NCI-H2171 (cell line): ENCODE measurements around the gene HP.

Source experiments
- DNase-seq: peaks from one replicate; lab custom pipeline; 2025; lab: John Stamatoyannopoulos, UW

HP gene

DNA sequence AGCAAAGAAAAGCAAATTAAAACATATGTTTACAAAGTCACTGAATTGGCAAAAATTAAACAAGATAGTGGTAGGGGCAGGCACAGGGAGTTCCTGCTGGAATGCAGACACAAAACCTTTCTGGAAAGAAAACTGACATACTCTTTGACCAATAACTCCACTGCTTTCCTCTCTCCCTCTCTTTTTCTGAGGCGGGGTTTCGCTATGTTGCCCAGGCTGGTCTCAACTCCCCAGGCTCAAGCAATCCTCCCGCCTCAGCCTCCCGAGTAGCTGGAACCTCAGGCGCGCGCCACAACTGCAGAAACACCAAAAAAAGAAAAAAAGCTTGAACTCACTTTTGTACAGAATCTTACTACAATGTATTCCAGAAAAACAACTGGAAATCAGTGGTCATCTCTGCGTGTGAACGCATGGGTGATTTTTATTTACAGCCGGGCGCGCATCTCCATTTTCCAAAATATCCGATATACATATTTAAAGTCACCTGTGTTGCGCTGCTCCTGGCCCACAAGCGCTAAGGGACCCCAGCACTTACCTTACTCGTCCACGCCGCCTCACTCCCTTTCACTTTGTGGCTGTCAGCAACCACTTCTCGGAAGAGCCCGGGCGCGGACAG lies 38.6 kb downstream of the HP start:
- no peak for DNase-seq

DNA sequence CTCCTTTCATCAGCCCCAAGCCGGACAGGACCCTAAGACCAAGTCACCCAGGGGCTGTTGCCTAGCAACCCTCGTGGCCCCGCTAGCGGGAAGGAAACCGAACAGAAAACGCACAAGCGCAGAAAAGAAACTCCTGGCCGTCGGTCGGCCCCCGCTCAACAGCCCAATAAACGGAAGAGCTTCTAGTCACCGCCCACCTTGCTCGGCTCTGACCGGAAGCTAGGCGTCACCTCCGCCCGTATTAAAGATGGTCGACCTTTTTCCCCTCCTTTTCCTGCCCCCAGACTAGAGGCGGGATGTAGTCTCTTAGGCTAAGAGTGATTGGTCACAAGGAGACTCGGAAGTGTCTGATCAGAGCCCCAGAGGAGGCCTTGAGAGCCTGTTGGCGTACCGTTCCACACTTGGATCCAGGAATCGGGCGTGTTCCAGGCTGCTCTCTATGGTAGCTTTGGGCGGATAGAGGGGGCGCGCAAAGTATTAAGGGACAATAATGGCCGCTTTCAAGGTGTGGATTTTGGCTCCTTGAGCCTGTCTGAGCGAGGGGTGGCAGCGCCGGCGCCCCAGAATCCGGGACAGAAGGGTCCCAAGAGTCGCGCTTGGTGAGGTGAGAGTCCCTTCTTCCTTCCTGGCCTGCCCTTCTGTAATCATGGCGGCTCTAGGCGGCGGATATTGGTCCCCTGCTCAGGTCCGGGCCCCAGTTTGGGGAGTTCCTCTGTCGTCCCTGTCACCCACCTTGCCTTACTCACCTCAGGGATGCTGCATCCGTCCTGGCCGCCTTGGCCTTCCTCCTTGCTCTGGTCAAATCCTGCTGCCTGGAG lies 39.4 kb downstream of the HP start, which contains the start of the genes DHX38 and TXNL4B:
DHX38 (plus strand) TSS at position 400 of the 818 bp plus-strand sequence. CDS start 2,311 bp downstream, outside the sequence.
TXNL4B (minus strand) TSS at position 173 of the 818 bp plus-strand sequence. CDS start 2,871 bp downstream, outside the sequence.
- DNase-seq, result peak; percentile 97

DNA sequence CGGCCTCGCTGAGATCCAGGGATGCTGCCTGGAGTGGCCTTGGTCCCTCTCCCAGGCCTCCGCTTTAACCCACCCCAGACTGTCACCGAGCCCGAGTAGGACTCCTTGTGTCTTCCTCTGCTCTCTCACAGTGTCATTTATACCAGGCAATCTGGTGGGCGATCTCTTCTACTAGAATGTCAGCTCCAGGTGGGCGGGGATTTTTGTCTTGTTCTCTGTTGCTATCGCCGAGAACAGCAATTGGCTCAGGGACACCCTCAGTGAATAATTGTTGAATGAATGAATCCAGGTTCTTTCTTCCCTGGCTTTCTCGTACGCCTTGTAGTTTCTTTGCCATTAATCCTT lies 39.9 kb downstream of the HP start:
- DNase-seq, result no peak

DNA sequence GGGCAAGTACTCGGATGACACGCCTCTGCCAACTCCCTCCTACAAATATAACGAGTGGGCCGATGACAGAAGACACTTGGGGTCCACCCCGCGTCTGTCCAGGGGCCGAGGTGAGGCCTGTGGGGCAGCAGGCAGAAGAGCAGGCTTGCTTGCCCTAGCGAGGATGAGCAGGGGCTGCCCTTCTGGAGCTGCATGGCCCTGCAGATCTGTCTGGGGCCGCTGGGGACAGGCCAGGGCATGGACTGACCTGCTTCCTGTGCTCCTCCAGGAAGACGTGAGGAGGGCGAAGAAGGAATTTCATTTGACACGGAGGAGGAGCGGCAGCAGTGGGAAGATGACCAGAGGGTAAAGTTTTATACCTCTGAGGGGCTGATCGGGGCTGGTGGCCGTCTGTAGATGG lies 44.6 kb downstream of the HP start:
- DNase-seq, result no peak

DNA sequence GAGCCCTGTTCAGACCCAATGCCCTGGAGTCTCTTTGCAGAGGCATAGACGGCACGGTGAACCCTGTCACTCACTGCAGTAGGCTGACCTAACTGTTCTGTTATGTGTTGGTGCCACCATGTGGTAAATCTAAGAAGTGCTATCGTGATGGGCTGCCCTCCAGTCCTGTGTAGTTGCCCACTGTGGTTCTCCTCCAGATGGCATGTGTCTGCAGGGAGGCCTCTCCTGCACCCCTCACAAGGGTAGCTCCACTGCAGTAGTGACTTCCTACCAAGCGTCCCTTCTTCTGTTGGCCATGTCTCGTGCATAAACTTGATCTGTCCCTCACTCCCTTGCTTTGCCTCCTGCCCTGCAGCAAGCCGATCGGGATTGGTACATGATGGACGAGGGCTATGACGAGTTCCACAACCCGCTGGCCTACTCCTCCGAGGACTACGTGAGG lies 45.1 kb downstream of the HP start:
- DNase-seq, result peak; percentile 4

DNA sequence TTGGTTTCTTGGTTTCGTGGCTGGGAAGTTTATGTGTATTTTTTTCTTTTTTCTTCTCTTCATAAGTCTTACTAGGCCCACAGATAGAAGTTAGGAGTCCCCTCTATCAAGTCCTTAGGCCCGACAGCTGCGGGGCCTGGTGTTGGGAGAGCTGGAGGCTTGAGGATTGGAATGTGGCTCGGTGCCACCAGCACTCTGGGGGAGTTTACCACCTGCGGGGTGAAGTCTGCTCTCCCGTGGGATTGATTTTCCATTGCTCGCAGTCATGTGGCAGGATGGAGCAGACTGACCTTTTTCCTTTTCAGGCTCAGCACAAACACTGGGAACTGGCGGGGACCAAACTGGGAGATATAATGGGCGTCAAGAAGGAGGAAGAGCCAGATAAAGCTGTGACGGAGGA lies 46.9 kb downstream of the HP start:
- DNase-seq, result no peak

DNA sequence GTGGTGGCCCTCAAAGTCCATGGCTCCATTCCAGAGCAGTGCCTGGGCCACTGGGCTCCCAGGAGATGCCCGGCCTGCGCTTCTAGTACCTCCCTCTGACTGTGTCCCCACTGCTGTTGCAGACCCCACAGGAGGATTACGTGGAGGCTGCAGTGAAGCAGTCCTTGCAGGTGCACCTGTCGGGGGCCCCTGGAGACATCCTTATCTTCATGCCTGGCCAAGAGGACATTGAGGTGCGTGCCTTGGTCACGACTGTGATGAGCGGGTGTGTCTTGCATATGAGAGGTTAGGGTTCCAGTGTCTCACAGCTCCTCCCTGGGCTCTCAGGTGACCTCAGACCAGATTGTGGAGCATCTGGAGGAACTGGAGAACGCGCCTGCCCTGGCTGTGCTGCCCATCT lies 50.6 kb downstream of the HP start:
- no peak for DNase-seq

DNA sequence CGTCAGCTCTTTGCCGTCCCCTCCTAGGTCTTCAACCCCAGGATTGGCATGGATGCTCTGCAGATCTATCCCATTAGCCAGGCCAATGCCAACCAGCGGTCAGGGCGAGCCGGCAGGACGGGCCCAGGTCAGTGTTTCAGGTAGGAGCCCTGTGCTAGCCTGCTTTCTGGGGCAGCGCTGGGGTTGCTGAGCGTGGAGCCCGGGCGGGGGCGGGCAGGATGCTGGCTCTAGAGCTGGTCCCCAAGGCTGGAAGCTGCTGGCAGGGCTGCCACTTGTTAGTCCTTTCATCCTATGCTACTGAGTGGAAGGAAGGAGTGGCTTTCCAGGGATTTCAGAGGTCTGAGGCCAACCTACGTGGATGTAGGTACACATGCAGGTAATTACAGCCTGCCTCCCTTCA lies 51.7 kb downstream of the HP start:
- no peak for DNase-seq

DNA sequence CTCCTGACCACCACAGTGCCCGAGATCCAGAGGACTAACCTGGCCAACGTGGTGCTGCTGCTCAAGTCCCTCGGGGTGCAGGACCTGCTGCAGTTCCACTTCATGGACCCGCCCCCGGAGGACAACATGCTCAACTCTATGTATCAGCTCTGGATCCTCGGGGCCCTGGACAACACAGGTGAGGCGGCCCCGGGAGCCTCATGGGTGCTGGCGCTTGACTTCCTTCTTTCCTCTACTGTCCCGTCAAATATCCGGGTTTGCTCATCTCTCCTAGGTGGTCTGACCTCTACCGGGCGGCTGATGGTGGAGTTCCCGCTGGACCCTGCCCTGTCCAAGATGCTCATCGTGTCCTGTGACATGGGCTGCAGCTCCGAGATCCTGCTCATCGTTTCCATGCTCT lies 53.1 kb downstream of the HP start:
- DNase-seq, result no peak

DNA sequence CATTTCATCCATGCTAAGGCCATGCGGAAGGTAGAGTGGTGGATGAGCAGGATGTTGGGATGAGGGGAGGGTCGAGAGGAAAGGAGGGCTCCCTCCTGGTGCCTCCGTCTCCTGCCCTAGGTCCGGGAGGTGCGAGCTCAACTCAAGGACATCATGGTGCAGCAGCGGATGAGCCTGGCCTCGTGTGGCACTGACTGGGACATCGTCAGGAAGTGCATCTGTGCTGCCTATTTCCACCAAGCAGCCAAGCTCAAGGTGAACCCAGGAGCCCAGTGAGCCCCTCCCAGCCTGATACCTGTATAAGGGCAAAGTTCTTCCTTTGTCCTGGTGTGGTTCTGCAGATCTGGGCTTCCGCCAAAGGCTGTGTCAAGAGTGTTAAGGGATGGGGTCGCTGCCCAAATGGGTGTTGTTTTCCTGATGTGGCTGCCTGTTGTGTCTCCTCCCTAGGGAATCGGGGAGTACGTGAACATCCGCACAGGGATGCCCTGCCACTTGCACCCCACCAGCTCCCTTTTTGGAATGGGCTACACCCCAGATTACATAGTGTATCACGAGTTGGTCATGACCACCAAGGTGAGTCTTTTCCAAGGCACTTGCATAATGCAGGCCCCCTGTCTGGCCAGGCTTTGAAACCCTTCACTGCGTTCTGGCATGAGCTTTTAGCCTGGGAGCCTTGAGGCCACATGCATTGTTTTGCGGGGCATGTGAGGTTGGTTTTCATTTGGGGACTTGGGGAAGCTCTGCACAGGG lies 54.2 kb downstream of the HP start:
- DNase-seq, result no peak

DNA sequence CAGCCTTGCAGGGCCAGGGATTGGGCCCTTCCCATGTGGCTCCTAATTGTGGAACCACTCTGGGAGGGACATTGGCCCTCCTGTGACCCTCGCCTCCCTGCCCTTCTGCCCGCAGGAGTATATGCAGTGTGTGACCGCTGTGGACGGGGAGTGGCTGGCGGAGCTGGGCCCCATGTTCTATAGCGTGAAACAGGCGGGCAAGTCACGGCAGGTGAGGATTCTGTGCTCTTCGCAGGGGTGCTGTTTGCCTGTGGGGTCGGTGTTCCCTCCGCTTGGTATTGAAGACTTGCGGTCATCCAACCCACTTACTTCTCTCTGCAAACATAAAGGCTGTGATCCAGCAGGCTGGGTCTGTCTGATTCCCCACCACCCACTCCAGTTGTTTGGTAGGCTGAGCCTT lies 55.0 kb downstream of the HP start:
- DNase-seq, result no peak

DNA sequence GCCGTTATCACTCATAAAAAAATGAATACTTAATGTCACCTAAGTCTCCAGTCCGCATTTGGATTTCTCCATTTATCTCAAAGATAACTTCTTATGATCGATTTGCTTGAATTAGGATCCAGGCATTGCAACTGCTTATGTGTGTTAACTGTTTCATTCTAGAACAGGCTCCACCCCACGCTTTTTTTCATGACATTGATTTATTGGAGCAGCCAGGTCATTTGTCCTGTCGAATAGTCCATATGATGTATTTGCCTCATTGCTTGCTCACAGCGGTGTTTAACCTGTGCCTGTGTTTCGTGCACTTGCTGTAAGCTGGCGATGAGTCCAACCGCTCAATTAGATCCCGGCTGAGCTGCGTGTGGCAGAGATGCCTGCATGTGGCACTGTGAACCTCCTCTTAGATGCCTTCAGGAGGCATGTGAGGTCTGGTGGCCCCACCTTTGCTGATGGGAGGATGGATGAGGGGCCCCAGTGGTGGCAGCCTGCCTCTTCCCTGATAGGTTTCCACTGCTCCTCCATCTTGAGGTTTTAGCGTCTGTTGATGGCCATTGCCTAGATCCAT lies 55.7 kb downstream of the HP start:
- no peak for DNase-seq
